Cardiac fibroblast (primary cell): Measurements from ENCODE around the gene GNL1.

Source experiments
- DNase-seq, 2 donors: peaks; one replicate each; pipeline versions ENCODE4 v3.0.0 to v3.0.0-alpha.2; 2010; ENCODE audit warnings: low read depth in 2 of 2
- H3K4me3 ChIP-seq, 2 donors: replicated peaks in 1 of 2; 1 replicate in 1 of 2; 2 replicates in 1 of 2; pipeline ENCODE4 v1.5.1; 2011; ENCODE audit warnings: low read depth in 2 of 2, low read length in 2 of 2, mild to moderate bottlenecking in 2 of 2, moderate library complexity in 1 of 2
- CTCF ChIP-seq: IDR thresholded peaks from one replicate; pipeline ENCODE4 v1.5.1; 2011; ENCODE audit warnings: low read depth, mild to moderate bottlenecking, low read length, inconsistent platforms

The GNL1 gene

DNA sequence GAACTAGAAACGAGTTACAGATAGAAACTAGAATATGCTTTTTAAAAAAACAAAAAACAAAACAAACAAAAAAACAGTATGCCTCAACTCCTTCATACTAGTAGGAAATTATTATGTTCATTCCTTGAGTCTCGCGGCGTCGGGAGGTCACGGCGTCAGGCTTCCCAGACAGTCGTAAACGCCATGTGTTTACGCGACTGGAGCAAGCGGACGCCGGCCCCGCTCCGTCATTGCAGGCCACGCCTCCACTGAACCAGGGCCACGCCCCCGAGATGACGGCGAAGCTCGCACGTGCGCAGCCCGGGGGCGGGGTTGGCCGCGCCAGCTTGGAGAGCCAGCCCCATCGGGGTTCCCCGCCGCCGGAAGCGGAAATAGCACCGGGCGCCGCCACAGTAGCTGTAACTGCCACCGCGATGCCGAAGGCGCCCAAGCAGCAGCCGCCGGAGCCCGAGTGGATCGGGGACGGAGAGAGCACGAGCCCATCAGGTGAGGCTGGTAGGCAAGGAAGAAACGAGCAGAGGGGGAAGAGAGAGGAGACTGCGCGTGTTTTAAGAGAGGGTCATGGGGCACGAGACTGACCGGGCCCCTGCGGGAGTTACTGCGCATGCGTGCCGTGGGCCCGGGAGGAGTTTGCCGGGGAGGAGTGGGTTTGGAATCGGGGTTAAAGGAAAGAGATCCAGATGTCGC is 14.9 kb upstream of the GNL1 start, which contains the start of gene ABCF1:
Gene ABCF1 (plus strand): TSS at position 368 of the 687 bp plus-strand sequence. CDS start 46 bp downstream, at position 414.
- H3K4me3 ChIP-seq, result peak within 1 kb of the TSS; percentile 77 to 90
- no peak for TF ChIP-seq CTCF
- DNase-seq, result peak; percentile 97 to 99

GRCh38 chr6:30570740-30571074 is 14.4 kb upstream of the GNL1 start:
- H3K4me3 ChIP-seq, result peak overlapping the region; percentile 77 to 90
- no peak for DNase-seq
- TF ChIP-seq CTCF, result no peak

DNA sequence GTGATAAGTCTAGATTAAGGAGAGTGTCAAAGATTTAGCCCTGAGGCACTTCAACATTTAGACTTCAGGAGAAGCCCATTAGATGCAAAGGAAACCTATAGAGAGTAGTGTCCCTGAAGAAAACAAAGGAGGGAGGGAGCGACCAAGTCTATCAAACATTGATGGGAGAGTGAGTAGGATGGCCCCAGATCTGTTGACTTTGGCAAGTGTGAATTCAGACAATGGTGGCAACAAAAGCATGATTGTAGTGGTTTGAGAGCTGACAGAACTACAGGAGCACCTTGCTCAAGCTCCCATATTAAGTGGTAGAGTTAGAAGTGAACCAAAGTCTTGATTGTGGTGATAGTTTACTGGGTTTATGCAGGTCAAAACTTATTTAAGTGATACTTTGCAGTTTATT is 14.0 kb upstream of the GNL1 start:
- TF ChIP-seq CTCF, result no peak
- H3K4me3 ChIP-seq, result peak overlapping the region; percentile 77 to 90
- no peak for DNase-seq

DNA sequence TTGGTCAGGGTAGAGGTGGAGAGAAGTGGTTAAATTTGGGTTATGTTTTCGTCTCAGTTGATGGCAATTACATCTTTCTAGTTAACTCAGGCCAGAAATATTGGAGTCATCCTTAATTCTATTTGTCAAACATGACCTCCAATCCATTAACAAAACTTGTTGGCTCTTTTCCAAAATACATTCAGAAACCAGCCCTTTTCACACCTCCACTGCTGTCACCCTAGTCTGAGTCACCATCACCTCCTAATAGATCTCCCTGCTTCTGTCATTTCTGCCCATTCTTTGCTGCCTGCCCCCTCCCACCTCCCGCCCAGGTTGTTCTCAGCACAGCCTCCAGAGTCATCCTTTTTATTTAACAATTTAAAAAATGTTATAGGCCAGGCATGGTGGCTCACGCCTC is 12.0 kb upstream of the GNL1 start:
- no peak for TF ChIP-seq CTCF
- DNase-seq, result no peak
- H3K4me3 ChIP-seq, result no peak overlapping the region

DNA sequence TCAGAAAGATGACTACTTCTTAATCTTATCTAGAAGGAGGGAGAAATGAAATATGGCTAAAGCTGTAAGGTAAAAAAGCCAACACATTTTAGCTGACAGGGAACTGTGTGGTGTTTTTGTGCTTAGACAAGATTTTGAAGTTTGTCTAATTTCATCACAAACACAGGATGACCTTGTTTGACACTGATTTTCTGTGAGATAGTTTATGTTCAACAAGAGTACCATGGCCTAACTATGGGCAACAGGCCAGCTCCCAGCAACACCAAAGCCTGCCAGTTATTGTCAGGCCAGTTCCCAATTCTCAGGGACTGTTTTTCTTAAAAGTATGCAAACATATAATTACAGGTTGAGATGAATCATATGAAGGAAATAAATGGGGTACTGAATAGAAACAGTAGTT is 9.5 kb upstream of the GNL1 start:
- TF ChIP-seq CTCF, result no peak
- no peak overlapping the region for H3K4me3 ChIP-seq
- peak in 1 of 2 donors; percentile 31 for DNase-seq

DNA sequence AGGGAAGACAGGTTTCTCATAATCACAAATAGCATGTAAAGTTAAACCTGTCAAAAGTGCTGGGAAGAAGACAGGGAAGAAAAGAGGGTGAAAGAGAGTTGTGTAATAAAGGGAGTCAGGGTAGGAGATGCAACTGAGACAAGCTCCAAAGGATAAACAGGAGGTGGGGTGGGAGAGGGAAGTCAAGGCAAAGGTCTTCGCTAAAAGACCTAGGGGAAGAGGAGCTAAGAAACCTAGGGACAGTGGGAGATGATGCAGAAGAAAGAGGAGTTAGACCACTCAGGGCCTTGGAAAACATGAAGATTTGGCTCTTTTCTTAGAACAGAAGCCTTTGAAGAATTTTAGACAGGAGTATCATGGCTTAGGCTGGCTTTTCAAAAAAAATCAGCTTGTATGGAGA is 7.8 kb upstream of the GNL1 start:
- no peak for DNase-seq
- no peak overlapping the region for H3K4me3 ChIP-seq
- TF ChIP-seq CTCF, result no peak
